B cell (primary cell): ENCODE data around the gene ZC3H12C. TPM values are rescaled to one million over a fixed set of nuclear protein-coding genes. Genes with fewer than 3 reads are reported as not detected.
"Not testable (repeated sequence)": the region's sequence is repeated elsewhere in the genome, so short reads cannot be mapped to it uniquely, and the experiment has no call there.

Source experiments
- ATAC-seq: fragments of 200-7000 bp; cut with Tn5 transposase; one replicate; pipeline ENCODE4 v1.10.0; 2021; ENCODE audit warnings: low read depth, mild to moderate bottlenecking, moderate number of reproducible peaks, moderate library complexity
- CTCF ChIA-PET: fragments of 350-600 bp; sonication (Branson Sonifier 250); formaldehyde crosslinking; loops from one replicate; lab custom pipeline; 2021; ENCODE audit warnings: antibody characterized with exemption, inconsistent platforms; lab: Charles Lee
- POLR2A ChIA-PET: fragments of 350-600 bp; sonication (Branson Sonifier 250); formaldehyde crosslinking; loops from one replicate; lab custom pipeline; 2021; ENCODE audit warnings: antibody characterized with exemption; lab: Charles Lee
- DNase-seq: peaks from one replicate; pipeline ENCODE4 v3.0.0; 2013
- H2AFZ ChIP-seq: 2 replicates; pipeline ENCODE4 v1.6.1; 2012; ENCODE audit warnings: mild to moderate bottlenecking, low read depth, low read length; ENCODE audit not compliant: insufficient read depth, poor library complexity, severe bottlenecking
- H3K27ac ChIP-seq, 2 donors: 1 replicate in 1 of 2; 2 replicates in 1 of 2; pipeline ENCODE4 v1.5.1; 2012 to 2013; ENCODE audit warnings: low read length in 2 of 2, mild to moderate bottlenecking in 2 of 2, moderate library complexity in 1 of 2
- H3K27me3 ChIP-seq, 4 experiments: fragments of 200-600 bp in 1 of 4; sonication (generic) in 1 of 4; replicated peaks in 1 of 4; 1 replicate in 2 of 4; 2 replicates in 2 of 4; pipeline versions ENCODE4 v1.6.1 to v1.7.0; 2013 to 2016; ENCODE audit warnings: low read length in 3 of 4, mild to moderate bottlenecking in 2 of 4, mixed read lengths in 1 of 4, moderate library complexity in 1 of 4; ENCODE audit not compliant: insufficient read depth in 4 of 4, control insufficient read depth in 3 of 4; ENCODE audit errors: control extremely low read depth in 1 of 4
- H3K36me3 ChIP-seq, 2 experiments: replicated peaks in 1 of 2; 1 replicate in 1 of 2; 2 replicates in 1 of 2; pipeline versions ENCODE4 v1.6.1 to v1.7.1; 2013; ENCODE audit warnings: low read length in 1 of 2; ENCODE audit not compliant: insufficient read depth in 2 of 2, control insufficient read depth in 1 of 2; ENCODE audit errors: control extremely low read depth in 1 of 2, extremely low read depth in 1 of 2
- H3K4me1 ChIP-seq, 2 donors: fragments of 200-600 bp in 1 of 2; sonication (generic) in 1 of 2; 1 replicate in 1 of 2; 2 replicates in 1 of 2; pipeline versions ENCODE4 v1.5.1 to v1.6.1; 2013 to 2017; ENCODE audit warnings: low read length in 2 of 2; ENCODE audit not compliant: control insufficient read depth in 2 of 2, insufficient read depth in 2 of 2
- H3K4me2 ChIP-seq: replicated peaks from 2 replicates; pipeline ENCODE3; 2012; ENCODE audit warnings: mild to moderate bottlenecking, low read depth, low read length; ENCODE audit not compliant: poor library complexity, severe bottlenecking
- H3K4me3 ChIP-seq, 5 experiments: fragments of 200-600 bp in 1 of 5; sonication (generic) in 1 of 5; 1 replicate in 3 of 5; 2 replicates in 2 of 5; pipeline versions ENCODE4 v1.5.1 to v1.7.0; 2011 to 2016; ENCODE audit warnings: low read length in 4 of 5, mild to moderate bottlenecking in 4 of 5, low read depth in 2 of 5, control low read depth in 1 of 5, moderate library complexity in 1 of 5; ENCODE audit not compliant: insufficient read depth in 1 of 5; ENCODE audit errors: control extremely low read depth in 1 of 5, extremely low read depth in 1 of 5
- H3K79me2 ChIP-seq: fragments of 200-600 bp; sonication (generic); one replicate; pipeline ENCODE4 v1.6.0; 2016; ENCODE audit warnings: low read length; ENCODE audit not compliant: control insufficient read depth, insufficient read depth
- H3K9ac ChIP-seq: fragments of 200-600 bp; sonication (generic); 2 replicates; pipeline ENCODE4 v1.6.1; 2017; ENCODE audit warnings: mild to moderate bottlenecking, low read length, moderate library complexity
- H3K9me3 ChIP-seq, 3 donors: one replicate each; pipeline versions ENCODE4 v1.6.1 to v1.7.1; 2013; ENCODE audit warnings: low read length in 2 of 3; ENCODE audit not compliant: control insufficient read depth in 2 of 3, insufficient read depth in 1 of 3; ENCODE audit errors: control extremely low read depth in 1 of 3
- H4K20me1 ChIP-seq: 2 replicates; pipeline ENCODE4 v1.6.0; 2012; ENCODE audit warnings: mild to moderate bottlenecking, low read length; ENCODE audit not compliant: insufficient read depth, control insufficient read depth, poor library complexity, severe bottlenecking
- H3K27ac Mint-ChIP-seq: one replicate; pipeline ENCODE4 v1.8.0; 2021; ENCODE audit warnings: mixed read lengths
- H3K27me3 Mint-ChIP-seq: one replicate; pipeline ENCODE4 v1.8.0; 2021; ENCODE audit warnings: mixed read lengths
- H3K4me1 Mint-ChIP-seq: one replicate; pipeline ENCODE4 v1.8.0; 2021; ENCODE audit warnings: mixed read lengths
- H3K4me3 Mint-ChIP-seq: one replicate; pipeline ENCODE4 v1.8.0; 2021; ENCODE audit warnings: mixed read lengths
- H3K9me3 Mint-ChIP-seq: one replicate; pipeline ENCODE4 v1.8.0; 2022; ENCODE audit warnings: mixed read lengths; ENCODE audit not compliant: insufficient read depth
- CTCF ChIP-seq: fragments of 200-600 bp; IDR thresholded peaks from one replicate; pipeline ENCODE4 v1.8.0; 2022; ENCODE audit warnings: antibody characterized with exemption, mild to moderate bottlenecking
- EZH2 ChIP-seq: IDR thresholded peaks from 2 replicates; pipeline ENCODE4 v1.6.1; 2012; ENCODE audit warnings: borderline replicate concordance, low read depth, mild to moderate bottlenecking, moderate library complexity, low read length; ENCODE audit not compliant: insufficient read depth, poor library complexity, severe bottlenecking
- WGBS: methylation state at CpG from one replicate; pipeline ENCODE4 v1.1.5; 2013; ENCODE audit warnings: missing lambda C conversion rate; ENCODE audit not compliant: insufficient coverage; 5-methylcytosine and 5-hydroxymethylcytosine counted together
- intact Hi-C: fragments of 100-400 bp; cut with micrococcal nuclease; formaldehyde crosslinking; loops from one replicate; pipeline ENCODE4 v1.10.0; 2022
- polyA plus RNA-seq: library from polyadenylated mRNA; depleted of rRNA; stranded (reverse); fragments of >200 nt; gene quantifications from 2 replicates; pipeline ENCODE4 v1.2.3, GENCODE V29; 2012
- total RNA-seq, 2 donors: library from RNA; stranded (reverse); fragments of 120-200 nt in 1 of 2; gene quantifications; 1 replicate in 1 of 2; 2 replicates in 1 of 2; pipeline versions ENCODE4 v1.2.3 to v1.2.4, GENCODE V29; 2013 to 2022

ZC3H12C gene
- total and polyA plus RNA-seq, 2 donors (not counting 1 experiment from before 2014, with no cell fraction given), result 0.01 to 0.10 TPM

DNA sequence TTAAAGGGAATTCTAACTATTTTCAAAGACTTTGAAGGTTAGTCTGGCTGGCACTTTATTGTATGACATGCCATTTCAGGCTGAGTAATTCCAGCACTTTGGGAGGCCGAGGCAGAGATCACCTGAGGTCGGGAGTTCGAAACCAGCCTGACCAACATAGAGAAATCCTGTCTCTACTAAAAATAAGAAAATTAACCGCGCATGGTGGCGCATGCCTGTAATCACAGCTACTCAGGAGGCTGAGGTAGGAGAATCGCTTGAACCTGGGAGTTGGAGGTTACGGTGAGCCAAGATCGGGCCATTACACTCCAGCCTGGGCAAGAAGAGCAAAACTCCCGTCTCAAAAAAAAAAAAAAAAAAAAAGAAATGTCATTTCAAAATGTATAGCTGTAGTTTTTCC, 107.6 kb downstream of the ZC3H12C start:
- H2AFZ ChIP-seq, result no peak overlapping the region
- no peak overlapping the region for H3K4me3 ChIP-seq
- no peaks in the 10 kb centered on the region for H3K9me3 ChIP-seq
- H3K4me1 ChIP-seq, result no peaks in the 10 kb centered on the region
- no peaks in the 10 kb centered on the region for H3K79me2 ChIP-seq
- Mint-ChIP-seq H3K27me3 (peaks cover 26% of the 10 kb centered on the region), H3K9me3 (no peaks in the 10 kb centered on the region), H3K4me1 (no peaks in the 10 kb centered on the region), H3K4me3 (no peak overlapping the region), H3K27ac (no peak overlapping the region)
- CTCF ChIA-PET, result interaction anchor here (0.6 to 7.2 kb wide), 45 partner anchors 9 to 1483 kb away, joined by 3 to 172 read pairs (median 4); partner anchors contain the start of genes FDX1 and RDX
- WGBS, result 93% methylated on average over 4 of the region's 10 CpGs
- H3K27me3 ChIP-seq, result peaks cover 0 to 9% (median 5%) of the 10 kb centered on the region in 4 experiments
- H3K9ac ChIP-seq, result no peak overlapping the region
- H4K20me1 ChIP-seq, result no peaks in the 10 kb centered on the region
- no peak overlapping the region for H3K4me2 ChIP-seq
- H3K36me3 ChIP-seq, result no peaks in the 10 kb centered on the region
- no peak for ATAC-seq
- H3K27ac ChIP-seq, result no peak overlapping the region
- TF ChIP-seq CTCF (no peak), EZH2 (no peak)
- intact Hi-C loops, result loop anchor here (1.0 to 5.0 kb wide), 6 partner anchors 166 to 1245 kb away; no protein-coding TSS in a partner anchor
- POLR2A ChIA-PET, result no interaction called here
- DNase-seq, result no peak

DNA sequence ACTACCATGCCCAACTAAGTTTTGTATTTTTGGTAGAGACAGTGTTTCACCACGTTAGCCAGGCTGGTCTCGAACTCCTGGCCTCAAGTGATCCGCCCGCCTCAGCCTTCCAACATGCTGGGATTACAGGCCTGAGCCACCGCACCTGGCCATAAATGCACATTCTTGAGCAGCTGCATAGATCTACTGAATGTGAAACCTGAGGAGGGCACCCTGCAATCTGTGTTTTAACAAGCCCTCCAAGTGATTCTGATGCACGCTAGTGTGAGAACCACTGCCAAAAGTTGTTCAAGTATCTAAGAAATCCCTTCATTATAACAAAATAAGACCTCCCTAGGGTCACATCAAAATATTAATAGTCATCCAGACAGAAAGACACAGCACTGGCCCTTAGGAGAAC, 113.9 kb downstream of the ZC3H12C start:
- no peaks in the 10 kb centered on the region for H3K79me2 ChIP-seq
- intact Hi-C loops, result no loop called here
- no peak overlapping the region for H3K27ac ChIP-seq
- H3K4me1 ChIP-seq, result no peaks in the 10 kb centered on the region
- TF ChIP-seq CTCF (no peak), EZH2 (no peak)
- H3K4me1 Mint-ChIP-seq, result no peaks in the 10 kb centered on the region
- H3K4me2 ChIP-seq, result no peak overlapping the region
- H3K27me3 ChIP-seq, result no peaks in the 10 kb centered on the region
- H3K36me3 ChIP-seq, result no peaks in the 10 kb centered on the region
- H3K9me3 ChIP-seq, result no peaks in the 10 kb centered on the region
- H4K20me1 ChIP-seq, result no peaks in the 10 kb centered on the region
- ChIA-PET CTCF (interaction anchor here (0.6 to 0.8 kb wide), 3 partner anchors 8 to 239 kb away, joined by 3 to 4 read pairs (median 4); no protein-coding TSS in a partner anchor), POLR2A (no interaction called here)
- H3K4me3 ChIP-seq, result no peak overlapping the region
- 98% methylated on average over 6 of the region's 6 CpGs for whole genome bisulfite sequencing
- no peak overlapping the region for H3K4me3 Mint-ChIP-seq
- no peak for DNase-seq
- no peak for ATAC-seq
- H3K27ac Mint-ChIP-seq, result no peak overlapping the region
- H3K27me3 Mint-ChIP-seq, result peaks cover 7% of the 10 kb centered on the region
- H3K9me3 Mint-ChIP-seq, result no peaks in the 10 kb centered on the region
- no peak overlapping the region for H2AFZ ChIP-seq
- H3K9ac ChIP-seq, result no peak overlapping the region

DNA sequence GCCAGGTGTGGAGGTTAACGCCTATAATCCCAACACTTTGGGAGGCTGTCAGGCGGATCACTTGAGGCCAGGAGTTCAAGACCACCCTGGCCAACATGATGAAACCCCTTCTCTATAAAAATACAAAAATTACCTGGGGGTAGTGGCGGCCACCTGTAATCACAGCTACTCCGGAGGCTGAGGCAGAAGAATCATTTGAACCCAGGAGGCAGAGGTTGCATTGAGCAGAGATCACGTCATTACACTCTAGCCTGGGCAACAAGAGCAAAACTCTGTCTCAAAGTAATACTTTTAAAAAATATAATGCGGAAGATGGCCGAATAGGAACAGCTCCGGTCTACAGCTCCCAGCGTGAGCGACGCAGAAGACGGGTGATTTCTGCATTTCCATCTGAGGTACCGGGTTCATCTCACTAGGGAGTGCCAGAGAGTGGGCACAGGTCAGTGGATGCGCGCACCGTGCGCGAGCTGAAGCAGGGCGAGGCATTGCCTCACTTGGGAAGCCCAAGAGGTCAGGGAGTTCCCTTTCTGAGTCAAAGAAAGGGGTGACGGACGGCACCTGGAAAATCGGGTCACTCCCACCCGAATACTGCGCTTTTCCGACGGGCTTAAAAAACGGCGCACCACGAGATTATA, 115.6 kb downstream of the ZC3H12C start:
- H3K9ac ChIP-seq, H3K4me1 ChIP-seq, H3K27ac Mint-ChIP-seq, H3K36me3 ChIP-seq, ATAC-seq, H4K20me1 ChIP-seq, H3K4me1 Mint-ChIP-seq, H3K79me2 ChIP-seq, H3K27me3 Mint-ChIP-seq, POLR2A ChIA-PET, intact Hi-C loops, DNase-seq, H3K27me3 ChIP-seq, H3K9me3 Mint-ChIP-seq, CTCF ChIA-PET, H3K9me3 ChIP-seq, H3K4me2 ChIP-seq, H3K27ac ChIP-seq: not testable (repeated sequence)
- H3K4me3 ChIP-seq, result peak overlapping the region in 1 of 5 experiments; percentile 25
- peak overlapping the region; percentile 22 for H2AFZ ChIP-seq
- peak overlapping the region; percentile 55 for H3K4me3 Mint-ChIP-seq
- 97% methylated on average over 11 of the region's 29 CpGs for WGBS
